Neural progenitor cell (in vitro differentiated cells): ENCODE data around the gene LDB3. TPM values are rescaled to one million over a fixed set of nuclear protein-coding genes. Genes with fewer than 3 reads are reported as not detected.

Experiments used
- DNase-seq: peaks from one replicate; pipeline ENCODE4 v3.0.0-alpha.2; 2016; ENCODE audit warnings: low spot score
- H2AFZ ChIP-seq: fragments of 200-600 bp; sonication (generic); replicated peaks from 2 replicates; pipeline ENCODE4 v1.6.1; 2016; ENCODE audit warnings: antibody characterized with exemption
- H3F3A ChIP-seq: fragments of 200-600 bp; sonication (generic); 2 replicates; pipeline ENCODE4 v1.6.1; 2016; ENCODE audit warnings: antibody characterized with exemption, low read depth
- H3K27ac ChIP-seq: fragments of 200-600 bp; sonication (generic); 2 replicates; pipeline ENCODE4 v1.5.1; 2016; ENCODE audit warnings: mild to moderate bottlenecking
- H3K27me3 ChIP-seq: fragments of 200-600 bp; sonication (generic); 2 replicates; pipeline ENCODE4 v1.6.1; 2016; ENCODE audit warnings: mild to moderate bottlenecking, moderate library complexity
- H3K36me3 ChIP-seq: fragments of 200-600 bp; sonication (generic); 2 replicates; pipeline ENCODE4 v1.5.1; 2016
- H3K4me1 ChIP-seq: fragments of 200-600 bp; sonication (generic); 2 replicates; pipeline ENCODE4 v1.6.1; 2016; ENCODE audit warnings: mixed run types
- H3K4me2 ChIP-seq: fragments of 200-600 bp; sonication (generic); 2 replicates; pipeline ENCODE4 v1.6.1; 2016
- H3K4me3 ChIP-seq: fragments of 200-600 bp; sonication (generic); 2 replicates; pipeline ENCODE4 v1.5.1; 2016
- H3K79me2 ChIP-seq: fragments of 200-600 bp; sonication (generic); 2 replicates; pipeline ENCODE4 v1.6.1; 2016; ENCODE audit warnings: low read depth
- H3K9ac ChIP-seq: fragments of 200-600 bp; sonication (generic); 2 replicates; pipeline ENCODE4 v1.6.1; 2016
- H3K9me3 ChIP-seq: fragments of 200-600 bp; sonication (generic); 2 replicates; pipeline ENCODE4 v1.5.1; 2016; ENCODE audit warnings: low read depth
- H4K20me1 ChIP-seq: fragments of 200-600 bp; sonication (generic); 2 replicates; pipeline ENCODE4 v1.6.1; 2016; ENCODE audit warnings: low read depth
- H3K27ac Mint-ChIP-seq: 3 replicates; pipeline ENCODE4 v1.8.0; 2021; ENCODE audit warnings: mixed read lengths
- H3K27me3 Mint-ChIP-seq: 2 replicates; pipeline ENCODE4 v1.8.0; 2022; ENCODE audit warnings: low read depth, mild to moderate bottlenecking, inconsistent platforms, moderate library complexity, mixed read lengths; ENCODE audit not compliant: insufficient read depth
- H3K36me3 Mint-ChIP-seq: 3 replicates; pipeline ENCODE4 v1.8.0; 2021; ENCODE audit warnings: mixed read lengths
- H3K4me1 Mint-ChIP-seq: 3 replicates; pipeline ENCODE4 v1.8.0; 2021; ENCODE audit warnings: mixed read lengths
- H3K4me3 Mint-ChIP-seq: 3 replicates; pipeline ENCODE4 v1.8.0; 2021; ENCODE audit warnings: mild to moderate bottlenecking, moderate library complexity, mixed read lengths
- H3K9me3 Mint-ChIP-seq: 3 replicates; pipeline ENCODE4 v1.8.0; 2020; ENCODE audit warnings: mixed read lengths
- CTCF ChIP-seq: fragments of 200-600 bp; sonication (generic); IDR thresholded peaks from 2 replicates; pipeline ENCODE4 v1.5.1; 2017; ENCODE audit warnings: antibody characterized with exemption, mild to moderate bottlenecking
- EZH2 ChIP-seq: fragments of 200-600 bp; sonication (generic); IDR thresholded peaks from 2 replicates; pipeline ENCODE4 v1.6.1; 2017; ENCODE audit warnings: antibody characterized with exemption, mild to moderate bottlenecking, moderate library complexity
- EZH2phosphoT487 ChIP-seq: fragments of 200-600 bp; sonication (generic); IDR thresholded peaks from 2 replicates; pipeline ENCODE4 v1.6.1; 2017; ENCODE audit warnings: antibody characterized with exemption
- total RNA-seq: library from RNA; depleted of rRNA; stranded (reverse); fragments of >200 nt; gene quantifications from 2 replicates; pipeline ENCODE4 v1.2.3, GENCODE V29; 2015; ENCODE audit warnings: low replicate concordance

The LDB3 gene
- total RNA-seq, 1 donor from 2014 or later = not detected

DNA sequence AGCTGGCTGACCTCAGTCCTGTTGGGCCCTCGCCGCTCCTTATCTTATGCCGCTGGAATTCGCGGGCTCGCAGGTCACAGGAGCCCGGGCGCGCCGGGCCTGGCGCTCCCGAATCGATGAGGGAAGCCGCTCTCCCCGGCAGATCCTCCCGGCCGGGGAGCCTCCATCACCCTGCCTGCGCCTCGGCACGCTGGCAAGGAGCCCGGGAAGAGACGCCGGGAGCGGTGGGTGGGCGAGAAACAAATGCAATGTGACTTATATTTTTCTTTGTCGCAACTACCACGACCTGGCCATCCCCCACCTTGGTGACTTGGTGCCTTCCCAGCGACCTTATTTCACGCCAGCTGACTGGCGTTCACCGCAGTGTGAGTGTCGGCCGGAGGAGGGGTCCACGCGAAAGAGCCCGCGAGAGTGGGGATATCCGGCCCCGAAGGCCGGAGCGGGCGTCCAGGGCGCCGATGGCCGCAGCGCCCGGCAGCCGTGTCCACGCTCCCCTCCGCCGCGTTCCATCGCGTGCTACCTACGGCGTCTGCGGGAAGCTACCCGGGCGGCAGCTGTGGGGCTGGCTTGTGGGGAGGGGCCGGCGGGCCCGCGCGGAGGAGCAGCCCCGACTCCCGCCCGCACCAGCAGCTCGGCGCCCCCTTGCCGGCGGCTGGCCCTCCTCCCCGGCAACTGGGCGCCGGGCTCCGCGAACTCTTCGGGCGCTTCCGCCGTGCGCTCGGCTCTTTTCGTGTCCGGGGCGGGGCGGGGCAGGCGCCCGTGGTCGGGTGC is 87.6 kb downstream of the LDB3 start:
- H3K9me3 ChIP-seq = no peaks in the 10 kb centered on the region

DNA sequence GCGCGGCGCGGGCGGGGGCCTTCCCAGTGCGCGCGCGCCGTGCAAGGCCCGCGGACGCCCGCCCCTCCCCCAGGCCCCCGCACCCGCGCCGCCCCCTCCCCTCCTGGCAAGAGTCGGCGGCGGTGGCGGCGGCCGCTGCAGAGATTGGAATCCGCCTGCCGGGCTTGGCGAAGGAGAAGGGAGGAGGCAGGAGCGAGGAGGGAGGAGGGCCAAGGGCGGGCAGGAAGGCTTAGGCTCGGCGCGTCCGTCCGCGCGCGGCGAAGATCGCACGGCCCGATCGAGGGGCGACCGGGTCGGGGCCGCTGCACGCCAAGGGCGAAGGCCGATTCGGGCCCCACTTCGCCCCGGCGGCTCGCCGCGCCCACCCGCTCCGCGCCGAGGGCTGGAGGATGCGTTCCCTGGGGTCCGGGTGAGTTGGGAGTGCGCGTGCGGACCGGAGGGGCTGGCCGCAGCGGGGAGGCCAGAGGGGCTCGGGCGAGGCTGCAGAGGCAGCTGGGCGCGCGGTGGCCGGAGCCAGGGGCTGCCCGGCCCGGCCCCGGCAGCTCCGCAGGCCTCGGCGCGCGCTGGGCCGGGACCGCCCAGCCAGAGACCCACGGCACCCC is 88.3 kb downstream of the LDB3 start, which contains the start of gene BMPR1A:
Gene BMPR1A (plus strand): TSS at position 109 of the 602 bp plus-strand sequence. CDS start 119,400 bp downstream, outside the sequence.
- Histone ChIP-seq H2AFZ (peak within 1 kb of the TSS; percentile 93), H4K20me1 (peaks cover 45% of the 10 kb centered on the region), H3F3A (peaks cover 50% of the 10 kb centered on the region), H3K4me1 (peaks cover 51% of the 10 kb centered on the region), H3K79me2 (peaks cover 74% of the 10 kb centered on the region), H3K36me3 (no peaks in the 10 kb centered on the region), H3K9me3 (no peaks in the 10 kb centered on the region), H3K9ac (peak within 1 kb of the TSS; percentile 84), H3K4me3 (peak within 1 kb of the TSS; percentile 87), H3K27me3 (no peaks in the 10 kb centered on the region), H3K27ac (peak within 1 kb of the TSS; percentile 91), H3K4me2 (peak within 1 kb of the TSS; percentile 89)
- no peak for TF ChIP-seq CTCF
- TF ChIP-seq EZH2phosphoT487 = no peak
- TF ChIP-seq EZH2 = no peak
- Mint-ChIP-seq H3K27me3 (peaks cover 3% of the 10 kb centered on the region), H3K36me3 (peaks cover 23% of the 10 kb centered on the region), H3K4me1 (peaks cover 42% of the 10 kb centered on the region), H3K9me3 (peaks cover 5% of the 10 kb centered on the region), H3K4me3 (peak within 1 kb of the TSS; percentile 99), H3K27ac (peak within 1 kb of the TSS; percentile 99)
- peak; percentile 85 for DNase-seq

More for the DNA sequence above, 87.6 kb downstream of the LDB3 start:
- peak overlapping the region; percentile 89 for H3K27ac ChIP-seq
- peak overlapping the region; percentile 89 for H3K4me2 ChIP-seq
- peak overlapping the region; percentile 84 for H3K9ac ChIP-seq
- H2AFZ ChIP-seq = peak overlapping the region; percentile 93
- Mint-ChIP-seq H3K36me3 (peaks cover 22% of the 10 kb centered on the region), H3K4me3 (peak overlapping the region; percentile 91), H3K4me1 (peaks cover 42% of the 10 kb centered on the region), H3K27ac (peak overlapping the region; percentile 22), H3K9me3 (no peaks in the 10 kb centered on the region), H3K27me3 (peaks cover 3% of the 10 kb centered on the region)
- no peaks in the 10 kb centered on the region for H3K36me3 ChIP-seq
- peaks cover 71% of the 10 kb centered on the region for H3K79me2 ChIP-seq
- no peaks in the 10 kb centered on the region for H3K27me3 ChIP-seq
- H4K20me1 ChIP-seq = peaks cover 38% of the 10 kb centered on the region
- peaks cover 47% of the 10 kb centered on the region for H3K4me1 ChIP-seq
- peak overlapping the region; percentile 87 for H3K4me3 ChIP-seq
- peaks cover 54% of the 10 kb centered on the region for H3F3A ChIP-seq
- peak; percentile 98 for DNase-seq
- TF ChIP-seq EZH2phosphoT487 (no peak), EZH2 (no peak), CTCF (no peak)

DNA sequence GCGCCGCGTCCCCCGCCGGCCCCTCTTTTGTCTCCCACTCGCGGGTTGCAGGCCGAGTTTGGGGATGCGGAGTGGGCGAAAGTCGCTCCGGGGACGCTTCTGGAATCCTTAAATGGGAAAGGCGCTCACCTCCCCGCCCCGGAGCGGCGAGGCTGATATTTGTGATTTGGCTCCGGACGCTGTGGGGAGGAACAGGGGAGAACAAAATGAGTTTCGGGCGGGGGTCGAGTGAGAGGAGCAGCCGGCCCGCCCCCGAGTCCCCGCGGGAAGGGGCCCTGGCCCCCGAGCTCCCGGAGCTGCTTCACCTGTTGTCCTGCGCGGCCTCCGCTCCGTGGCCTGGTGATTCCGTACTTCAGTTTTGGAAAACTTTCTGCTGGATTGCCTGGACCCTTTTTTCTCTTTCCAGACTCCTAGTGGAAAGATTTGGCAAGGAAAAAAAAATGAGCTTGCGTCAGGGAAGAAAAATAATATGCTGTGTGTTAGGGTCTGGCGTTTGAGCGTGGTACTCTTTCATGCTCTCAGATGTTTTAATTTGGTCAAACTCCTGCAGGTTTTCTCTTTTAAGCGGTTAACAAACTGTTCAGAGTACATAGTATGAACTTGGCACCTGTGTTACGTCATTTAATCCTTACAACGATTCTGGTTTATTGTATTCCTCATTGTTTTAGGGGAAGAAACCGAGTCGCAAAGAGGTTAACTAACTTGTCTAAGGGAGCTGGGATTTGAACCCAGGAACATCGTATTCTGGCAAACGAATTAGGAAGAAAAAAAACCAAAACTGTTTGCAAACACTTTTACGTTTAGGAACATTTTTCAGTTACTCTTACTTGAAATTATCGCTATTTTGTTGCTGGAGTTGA is 89.0 kb downstream of the LDB3 start:
- peaks cover 82% of the 10 kb centered on the region for H3K79me2 ChIP-seq
- peak overlapping the region; percentile 75 for H3K9ac ChIP-seq
- peak; percentile 61 for DNase-seq
- TF ChIP-seq CTCF = peak; percentile 26
- no peak for TF ChIP-seq EZH2phosphoT487
- TF ChIP-seq EZH2 = no peak
- H3K4me3 ChIP-seq = peak overlapping the region; percentile 87
- H3K4me3 Mint-ChIP-seq = peak overlapping the region; percentile 99
- H3K36me3 ChIP-seq = no peaks in the 10 kb centered on the region
- peaks cover 49% of the 10 kb centered on the region for H3K4me1 ChIP-seq
- H3K27me3 ChIP-seq = no peaks in the 10 kb centered on the region
- no peaks in the 10 kb centered on the region for H3K9me3 ChIP-seq
- H3K27ac Mint-ChIP-seq = peak overlapping the region; percentile 99
- peaks cover 49% of the 10 kb centered on the region for H3F3A ChIP-seq
- H2AFZ ChIP-seq = no peak overlapping the region
- H3K27ac ChIP-seq = peak overlapping the region; percentile 91
- peaks cover 40% of the 10 kb centered on the region for H3K4me1 Mint-ChIP-seq
- peak overlapping the region; percentile 88 for H3K4me2 ChIP-seq
- peaks cover 50% of the 10 kb centered on the region for H4K20me1 ChIP-seq
- peaks cover 11% of the 10 kb centered on the region for H3K9me3 Mint-ChIP-seq
- peaks cover 3% of the 10 kb centered on the region for H3K27me3 Mint-ChIP-seq
- peaks cover 27% of the 10 kb centered on the region for H3K36me3 Mint-ChIP-seq
